Keratinocyte (primary cell): Measurements from ENCODE around the gene DLG2.

Experiments
- EZH2 ChIP-seq: IDR thresholded peaks from one replicate; pipeline ENCODE4 v1.6.1; 2012; ENCODE audit warnings: inconsistent platforms, mild to moderate bottlenecking, low read length, moderate library complexity
- TF ChIP-seq, protein P1 (sequence below), 3 experiments: IDR thresholded peaks in 1 of 3; conservative IDR thresholded peaks in 1 of 3; optimal IDR thresholded peaks in 1 of 3; 2 replicates in 2 of 3; 3 replicates in 1 of 3; pipeline versions ENCODE3 to v1.5.1; 2011; ENCODE audit warnings: low read length in 3 of 3, mild to moderate bottlenecking in 3 of 3, moderate library complexity in 2 of 3, control low read depth in 1 of 3, inconsistent platforms in 1 of 3; ENCODE audit not compliant: insufficient read depth in 2 of 3; ENCODE audit errors: extremely low read depth in 1 of 3

- no peak for TF ChIP-seq EZH2
- TF ChIP-seq, protein P1, sequence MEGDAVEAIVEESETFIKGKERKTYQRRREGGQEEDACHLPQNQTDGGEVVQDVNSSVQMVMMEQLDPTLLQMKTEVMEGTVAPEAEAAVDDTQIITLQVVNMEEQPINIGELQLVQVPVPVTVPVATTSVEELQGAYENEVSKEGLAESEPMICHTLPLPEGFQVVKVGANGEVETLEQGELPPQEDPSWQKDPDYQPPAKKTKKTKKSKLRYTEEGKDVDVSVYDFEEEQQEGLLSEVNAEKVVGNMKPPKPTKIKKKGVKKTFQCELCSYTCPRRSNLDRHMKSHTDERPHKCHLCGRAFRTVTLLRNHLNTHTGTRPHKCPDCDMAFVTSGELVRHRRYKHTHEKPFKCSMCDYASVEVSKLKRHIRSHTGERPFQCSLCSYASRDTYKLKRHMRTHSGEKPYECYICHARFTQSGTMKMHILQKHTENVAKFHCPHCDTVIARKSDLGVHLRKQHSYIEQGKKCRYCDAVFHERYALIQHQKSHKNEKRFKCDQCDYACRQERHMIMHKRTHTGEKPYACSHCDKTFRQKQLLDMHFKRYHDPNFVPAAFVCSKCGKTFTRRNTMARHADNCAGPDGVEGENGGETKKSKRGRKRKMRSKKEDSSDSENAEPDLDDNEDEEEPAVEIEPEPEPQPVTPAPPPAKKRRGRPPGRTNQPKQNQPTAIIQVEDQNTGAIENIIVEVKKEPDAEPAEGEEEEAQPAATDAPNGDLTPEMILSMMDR (optimal IDR thresholded peaks at IDR 0.05 in 1 of 3, IDR thresholded peaks at IDR 0.05 in 1 of 3, conservative IDR thresholded peaks at IDR 0.05 in 1 of 3; ENCODE audit: extremely low read depth in 1 of 3, insufficient read depth in 2 of 3, low read length in 3 of 3), result no peak
These were observed 1858.7 kb downstream of the DLG2 start for GRCh38 chr11:83768489-83768888.
